Thymus (tissue), 11 donors: ENCODE data around the gene ARHGAP45. TPM values are rescaled to one million over a fixed set of nuclear protein-coding genes. Genes with fewer than 3 reads are reported as not detected.

Experiments used
- DNase-seq, 9 donors: peaks; one replicate each; pipeline ENCODE4 v3.0.0-alpha.2; 2013; ENCODE audit warnings: low spot score in 9 of 9, low read depth in 6 of 9, missing footprints in 1 of 9
- H3K27ac ChIP-seq, 2 donors: one replicate each; pipeline ENCODE4 v1.5.1; 2013; ENCODE audit warnings: control low read depth in 1 of 2, low read depth in 1 of 2, low read length in 1 of 2, mild to moderate bottlenecking in 1 of 2, moderate library complexity in 1 of 2
- H3K27me3 ChIP-seq, 2 donors: one replicate each; pipeline ENCODE4 v1.5.1; 2013; ENCODE audit warnings: low read length in 1 of 2; ENCODE audit not compliant: control insufficient read depth in 2 of 2, insufficient read depth in 1 of 2
- H3K36me3 ChIP-seq, 2 donors: one replicate each; pipeline ENCODE4 v1.5.1; 2013; ENCODE audit warnings: low read length in 1 of 2, mild to moderate bottlenecking in 1 of 2, moderate library complexity in 1 of 2; ENCODE audit not compliant: control insufficient read depth in 2 of 2, insufficient read depth in 2 of 2
- H3K4me1 ChIP-seq, 2 donors: one replicate each; pipeline ENCODE4 v1.5.1; 2013; ENCODE audit warnings: low read length in 2 of 2; ENCODE audit not compliant: control insufficient read depth in 2 of 2, insufficient read depth in 2 of 2
- H3K4me3 ChIP-seq, 2 donors: one replicate each; pipeline ENCODE4 v1.5.1; 2013; ENCODE audit warnings: low read length in 2 of 2, control low read depth in 1 of 2, mild to moderate bottlenecking in 1 of 2
- H3K9me3 ChIP-seq, 2 donors: one replicate each; pipeline ENCODE4 v1.5.1; 2013; ENCODE audit warnings: low read length in 1 of 2, mild to moderate bottlenecking in 1 of 2; ENCODE audit not compliant: control insufficient read depth in 2 of 2, insufficient read depth in 1 of 2
- WGBS: extraction: QIAGEN DNeasy Blood & Tissue Kit; methylation state at CpG from one replicate; pipeline ENCODE4 v1.1.7; 2013; 5-methylcytosine and 5-hydroxymethylcytosine counted together
- polyA plus RNA-seq: library from polyadenylated mRNA; stranded (reverse); fragments of 200-250 nt; gene quantifications from one replicate; pipeline ENCODE4 v1.2.3, GENCODE V29; 2013
- total RNA-seq: library from RNA; stranded (reverse); fragments of 120-200 nt; gene quantifications from one replicate; pipeline ENCODE4 v1.2.4, GENCODE V29; 2013
- donor health status: healthy.

ARHGAP45 gene
- total and polyA plus RNA-seq, 2 donors = 118 to 295 TPM

DNA sequence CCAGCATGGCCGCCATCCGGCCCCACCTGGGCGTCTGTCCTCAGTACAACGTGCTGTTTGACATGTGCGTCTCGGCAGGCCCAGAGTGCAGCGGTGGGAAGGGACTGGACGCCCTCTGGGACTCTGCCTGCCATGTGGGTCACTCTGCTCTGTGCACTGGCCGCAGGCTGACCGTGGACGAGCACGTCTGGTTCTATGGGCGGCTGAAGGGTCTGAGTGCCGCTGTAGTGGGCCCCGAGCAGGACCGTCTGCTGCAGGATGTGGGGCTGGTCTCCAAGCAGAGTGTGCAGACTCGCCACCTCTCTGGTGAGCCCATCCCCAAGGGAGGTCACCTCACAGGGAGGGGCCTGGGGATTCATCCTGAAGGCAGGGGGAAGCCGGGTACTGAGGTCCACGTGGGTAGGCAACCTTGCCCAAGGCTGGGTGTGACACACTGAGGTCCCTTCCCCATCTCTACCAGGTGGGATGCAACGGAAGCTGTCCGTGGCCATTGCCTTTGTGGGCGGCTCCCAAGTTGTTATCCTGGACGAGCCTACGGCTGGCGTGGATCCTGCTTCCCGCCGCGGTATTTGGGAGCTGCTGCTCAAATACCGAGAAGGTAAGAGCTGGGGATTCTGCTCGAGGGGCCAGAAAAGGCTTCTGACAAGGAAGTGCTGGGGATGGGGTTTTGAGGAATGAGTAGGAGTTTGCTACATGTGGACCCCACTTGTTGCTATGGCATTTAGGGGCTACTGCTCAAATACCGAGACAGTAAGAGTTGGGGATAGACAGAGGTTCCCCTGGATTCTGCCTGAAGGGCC is 15.8 kb upstream of the ARHGAP45 start:
- no peak overlapping the region for H3K4me3 ChIP-seq
- peaks cover 5 to 31% of the 10 kb centered on the region in 2 donors for H3K9me3 ChIP-seq
- 96% methylated on average over 31 of the region's 31 CpGs for WGBS
- no peaks in the 10 kb centered on the region for H3K27me3 ChIP-seq
- peaks cover 38 to 49% of the 10 kb centered on the region in 2 donors for H3K36me3 ChIP-seq
- no peaks in the 10 kb centered on the region for H3K4me1 ChIP-seq
- no peak overlapping the region for H3K27ac ChIP-seq
- no peak for DNase-seq

DNA sequence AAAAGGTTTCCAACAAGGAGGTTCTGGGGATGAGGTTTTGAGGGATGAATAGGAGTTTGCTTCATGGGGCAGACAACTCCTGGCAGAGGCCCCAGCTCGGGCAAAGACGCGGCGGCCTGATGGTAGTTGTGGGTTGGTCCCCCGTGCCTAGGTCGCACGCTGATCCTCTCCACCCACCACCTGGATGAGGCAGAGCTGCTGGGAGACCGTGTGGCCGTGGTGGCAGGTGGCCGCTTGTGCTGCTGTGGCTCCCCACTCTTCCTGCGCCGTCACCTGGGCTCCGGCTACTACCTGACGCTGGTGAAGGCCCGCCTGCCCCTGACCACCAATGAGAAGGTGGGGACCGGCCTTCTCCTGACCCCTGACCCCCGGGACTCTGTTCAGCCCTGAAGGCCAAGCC is 15.2 kb upstream of the ARHGAP45 start:
- Histone ChIP-seq H3K27me3 (no peaks in the 10 kb centered on the region), H3K9me3 (peaks cover 10 to 36% of the 10 kb centered on the region in 2 donors), H3K36me3 (peaks cover 41 to 49% of the 10 kb centered on the region in 2 donors), H3K27ac (no peak overlapping the region), H3K4me3 (no peak overlapping the region), H3K4me1 (no peaks in the 10 kb centered on the region)
- 95% methylated on average over 17 of the region's 17 CpGs for WGBS
- no peak for DNase-seq

DNA sequence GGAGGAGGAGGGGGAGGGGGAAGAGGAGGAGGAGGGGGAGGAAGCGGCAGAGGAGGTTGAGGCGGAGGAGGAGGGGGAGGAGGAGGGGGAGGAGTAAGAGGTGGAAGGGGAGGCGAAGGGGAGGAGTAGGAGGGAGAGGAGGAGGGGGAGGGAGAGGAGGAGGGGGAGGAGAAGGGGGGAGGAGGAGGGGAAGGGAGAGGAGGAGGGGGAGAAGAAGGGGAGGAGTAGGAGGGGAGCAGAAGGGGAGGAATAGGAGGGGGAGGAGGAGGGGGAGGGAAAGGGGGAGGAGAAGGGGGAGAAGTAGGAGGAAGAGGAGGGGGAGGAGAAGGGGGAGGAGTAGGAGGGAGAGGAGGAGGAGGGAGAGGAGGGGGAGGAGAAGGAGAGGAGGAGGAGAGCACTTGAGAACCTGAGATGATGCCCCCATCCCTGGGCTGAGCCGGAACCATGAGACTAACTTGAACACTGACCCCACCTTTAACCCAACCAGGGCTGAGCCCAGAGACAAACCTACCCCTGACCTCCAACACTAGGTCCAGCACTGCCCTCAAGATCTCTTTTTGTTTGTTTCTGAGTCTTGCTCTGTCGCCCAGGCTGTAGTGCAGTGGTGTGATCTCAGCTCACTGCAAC is 14.5 kb upstream of the ARHGAP45 start:
- Histone ChIP-seq H3K4me1 (no peaks in the 10 kb centered on the region), H3K27me3 (no peaks in the 10 kb centered on the region), H3K36me3 (peaks cover 44 to 49% of the 10 kb centered on the region in 2 donors), H3K27ac (no peak overlapping the region), H3K9me3 (peaks cover 16 to 43% of the 10 kb centered on the region in 2 donors), H3K4me3 (no peak overlapping the region)
- DNase-seq = no peak
- WGBS = 86% methylated on average over 5 of the region's 5 CpGs

DNA sequence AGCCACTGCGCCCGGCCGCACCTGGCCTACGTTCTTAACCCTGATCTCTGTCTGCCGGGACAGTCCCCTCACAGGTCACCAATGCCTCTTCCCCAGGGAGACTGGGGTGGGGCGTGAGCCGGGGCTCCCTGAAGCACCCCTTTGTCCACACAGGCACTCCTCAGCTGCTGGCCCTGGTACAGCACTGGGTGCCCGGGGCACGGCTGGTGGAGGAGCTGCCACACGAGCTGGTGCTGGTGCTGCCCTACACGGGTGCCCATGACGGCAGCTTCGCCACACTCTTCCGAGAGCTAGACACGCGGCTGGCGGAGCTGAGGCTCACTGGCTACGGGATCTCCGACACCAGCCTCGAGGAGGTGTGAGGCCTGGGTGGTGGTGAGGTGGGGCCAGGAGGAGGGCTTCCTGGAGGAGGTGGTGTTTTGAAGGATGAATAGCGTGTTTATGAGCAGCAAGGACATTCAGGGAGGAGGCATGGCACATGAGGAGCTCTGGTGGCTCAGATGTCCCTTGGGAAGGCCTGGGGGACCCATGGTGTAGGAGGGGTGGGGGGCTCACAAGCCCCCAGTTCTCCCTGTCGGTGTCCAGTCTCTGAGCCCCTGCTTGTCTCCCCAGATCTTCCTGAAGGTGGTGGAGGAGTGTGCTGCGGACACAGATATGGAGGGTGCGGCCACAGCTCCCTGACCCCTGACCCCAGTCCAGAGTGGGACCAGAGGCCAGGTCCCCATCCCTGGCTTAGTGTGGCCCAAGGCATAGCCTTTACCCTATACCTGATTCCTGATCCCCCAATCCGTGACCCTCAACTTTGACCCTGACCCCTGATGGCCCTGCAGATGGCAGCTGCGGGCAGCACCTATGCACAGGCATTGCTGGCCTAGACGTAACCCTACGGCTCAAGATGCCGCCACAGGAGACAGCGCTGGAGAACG is 13.5 kb upstream of the ARHGAP45 start:
- WGBS = 98% methylated on average over 31 of the region's 31 CpGs
- H3K27me3 ChIP-seq = no peaks in the 10 kb centered on the region
- peaks cover 48 to 51% of the 10 kb centered on the region in 2 donors for H3K36me3 ChIP-seq
- H3K4me3 ChIP-seq = no peak overlapping the region
- H3K9me3 ChIP-seq = peaks cover 20 to 53% of the 10 kb centered on the region in 2 donors
- no peak overlapping the region for H3K27ac ChIP-seq
- H3K4me1 ChIP-seq = no peaks in the 10 kb centered on the region
- DNase-seq = no peak

DNA sequence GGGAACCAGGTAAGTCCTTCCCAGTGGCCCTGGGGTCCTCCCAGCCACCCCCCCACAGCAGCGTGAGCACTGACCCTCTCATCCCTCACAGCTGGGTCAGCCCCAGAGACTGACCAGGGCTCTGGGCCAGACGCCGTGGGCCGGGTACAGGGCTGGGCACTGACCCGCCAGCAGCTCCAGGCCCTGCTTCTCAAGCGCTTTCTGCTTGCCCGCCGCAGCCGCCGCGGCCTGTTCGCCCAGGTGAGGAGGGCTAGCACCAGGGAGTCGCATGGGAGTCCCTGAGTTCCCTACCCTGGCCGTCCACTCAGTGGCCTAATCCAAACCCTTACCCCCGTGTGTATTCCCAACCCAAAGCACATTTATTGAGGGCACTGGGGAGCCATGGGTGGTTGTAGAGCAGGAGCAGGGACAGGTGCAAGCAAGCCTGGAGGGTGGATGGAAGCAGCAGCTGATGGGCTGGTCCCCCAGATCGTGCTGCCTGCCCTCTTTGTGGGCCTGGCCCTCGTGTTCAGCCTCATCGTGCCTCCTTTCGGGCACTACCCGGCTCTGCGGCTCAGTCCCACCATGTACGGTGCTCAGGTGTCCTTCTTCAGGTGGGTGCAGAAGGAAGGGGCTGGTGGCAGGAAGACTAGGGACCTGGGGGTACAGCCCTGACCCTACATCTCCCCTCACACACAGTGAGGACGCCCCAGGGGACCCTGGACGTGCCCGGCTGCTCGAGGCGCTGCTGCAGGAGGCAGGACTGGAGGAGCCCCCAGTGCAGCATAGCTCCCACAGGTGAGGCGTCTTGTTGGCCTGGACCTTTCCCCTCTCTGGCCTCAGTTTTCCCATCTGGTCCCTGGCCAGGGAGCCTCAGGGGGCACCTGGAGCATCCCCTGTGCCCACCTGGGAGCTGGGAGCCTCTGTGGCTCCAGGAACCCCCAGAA is 12.6 kb upstream of the ARHGAP45 start:
- no peaks in the 10 kb centered on the region for H3K27me3 ChIP-seq
- H3K9me3 ChIP-seq = peaks cover 25 to 59% of the 10 kb centered on the region in 2 donors
- H3K4me3 ChIP-seq = no peak overlapping the region
- H3K27ac ChIP-seq = no peak overlapping the region
- peaks cover 54 to 57% of the 10 kb centered on the region in 2 donors for H3K36me3 ChIP-seq
- 97% methylated on average over 28 of the region's 28 CpGs for WGBS
- DNase-seq = no peak
- H3K4me1 ChIP-seq = no peaks in the 10 kb centered on the region

DNA sequence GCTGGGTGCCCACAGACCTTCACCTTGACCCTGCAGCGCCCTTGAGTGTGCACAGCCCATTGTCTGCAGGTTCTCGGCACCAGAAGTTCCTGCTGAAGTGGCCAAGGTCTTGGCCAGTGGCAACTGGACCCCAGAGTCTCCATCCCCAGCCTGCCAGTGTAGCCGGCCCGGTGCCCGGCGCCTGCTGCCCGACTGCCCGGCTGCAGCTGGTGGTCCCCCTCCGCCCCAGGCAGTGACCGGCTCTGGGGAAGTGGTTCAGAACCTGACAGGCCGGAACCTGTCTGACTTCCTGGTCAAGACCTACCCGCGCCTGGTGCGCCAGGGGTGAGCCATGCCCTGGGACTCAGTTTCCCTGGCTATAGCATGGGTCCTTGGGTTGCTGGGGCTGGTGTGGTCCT is 11.9 kb upstream of the ARHGAP45 start:
- no peaks in the 10 kb centered on the region for H3K4me1 ChIP-seq
- peaks cover 56 to 61% of the 10 kb centered on the region in 2 donors for H3K36me3 ChIP-seq
- over 99% methylated on average over 14 of the region's 14 CpGs for WGBS
- H3K27ac ChIP-seq = no peak overlapping the region
- no peak for DNase-seq
- H3K27me3 ChIP-seq = no peaks in the 10 kb centered on the region
- peaks cover 25 to 59% of the 10 kb centered on the region in 2 donors for H3K9me3 ChIP-seq
- no peak overlapping the region for H3K4me3 ChIP-seq

DNA sequence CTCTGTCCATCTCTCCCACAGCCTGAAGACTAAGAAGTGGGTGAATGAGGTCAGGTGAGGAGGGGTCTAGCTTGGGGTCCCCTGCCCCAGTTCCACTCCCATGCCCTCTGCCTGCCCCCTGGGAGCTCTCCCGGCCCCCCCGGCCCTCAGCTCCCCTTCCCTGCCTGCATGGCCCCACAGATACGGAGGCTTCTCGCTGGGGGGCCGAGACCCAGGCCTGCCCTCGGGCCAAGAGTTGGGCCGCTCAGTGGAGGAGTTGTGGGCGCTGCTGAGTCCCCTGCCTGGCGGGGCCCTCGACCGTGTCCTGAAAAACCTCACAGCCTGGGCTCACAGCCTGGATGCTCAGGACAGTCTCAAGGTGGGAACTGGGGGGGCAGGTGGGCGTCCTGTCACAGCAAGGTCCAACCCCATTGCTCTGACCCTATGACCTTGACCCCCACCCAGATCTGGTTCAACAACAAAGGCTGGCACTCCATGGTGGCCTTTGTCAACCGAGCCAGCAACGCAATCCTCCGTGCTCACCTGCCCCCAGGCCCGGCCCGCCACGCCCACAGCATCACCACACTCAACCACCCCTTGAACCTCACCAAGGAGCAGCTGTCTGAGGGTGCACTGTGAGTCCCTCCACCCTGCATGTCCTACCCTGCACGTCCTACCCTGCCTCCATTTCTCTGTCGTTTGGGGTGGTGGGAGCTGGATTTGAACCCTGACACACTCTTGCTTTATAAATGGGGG is 10.9 kb upstream of the ARHGAP45 start:
- 97% methylated on average over 20 of the region's 20 CpGs for WGBS
- Histone ChIP-seq H3K36me3 (peaks cover 56 to 58% of the 10 kb centered on the region in 2 donors), H3K9me3 (peaks cover 25 to 55% of the 10 kb centered on the region in 2 donors), H3K4me1 (no peaks in the 10 kb centered on the region), H3K27ac (no peak overlapping the region), H3K27me3 (no peaks in the 10 kb centered on the region), H3K4me3 (no peak overlapping the region)
- no peak for DNase-seq
